Endothelial cell of umbilical vein (primary cell): ENCODE data around the gene DLEC1. TPM values are rescaled to one million over a fixed set of nuclear protein-coding genes. Genes with fewer than 3 reads are reported as not detected.
A peak's percentile ranks its signal among the peaks of the same experiment; 100 is the strongest.

Experiments used
- BruUV-seq: library from RNA; stranded (reverse); fragments of 400-500 nt; replicated peaks from 2 replicates; lab custom pipeline; 2021; lab: Mats Ljungman, UMichigan
- CTCF ChIA-PET: fragments of 300-600, 350-600 bp; sonication (Branson Sonifier 250); formaldehyde crosslinking; loops from one replicate; lab custom pipeline; 2021; ENCODE audit warnings: antibody characterized with exemption, inconsistent platforms; lab: Charles Lee
- POLR2A ChIA-PET: fragments of 300-600, 350-600 bp; sonication (Branson Sonifier 250); formaldehyde crosslinking; loops from one replicate; lab custom pipeline; 2021; ENCODE audit warnings: antibody characterized with exemption, inconsistent platforms; lab: Charles Lee
- DNase-seq: peaks from one replicate; pipeline ENCODE4 v3.0.0-alpha.2; 2011; ENCODE audit warnings: low read depth, low spot score
- FAIRE-seq: peaks from 2 replicates; lab custom pipeline; 2011; peaks lifted over from hg19 to GRCh38; lab: Jason Lieb, UNC
- H2AFZ ChIP-seq: 2 replicates; pipeline ENCODE4 v1.6.0; 2012; ENCODE audit warnings: low read depth, low read length, control low read depth, inconsistent platforms
- H3K27ac ChIP-seq: 2 replicates; pipeline ENCODE4 v1.5.1; 2011; ENCODE audit warnings: low read depth, mild to moderate bottlenecking, control low read depth, low read length, moderate library complexity; ENCODE audit not compliant: insufficient read depth
- H3K27me3 ChIP-seq, 2 experiments: 2 replicates each; pipeline versions ENCODE4 v1.6.0 to v1.6.1; 2011; ENCODE audit warnings: low read length in 2 of 2, mixed read lengths in 1 of 2; ENCODE audit not compliant: control insufficient read depth in 2 of 2, insufficient read depth in 2 of 2
- H3K36me3 ChIP-seq, 2 experiments: 2 replicates in 1 of 2; 3 replicates in 1 of 2; pipeline ENCODE4 v1.5.1; 2011; ENCODE audit warnings: low read length in 2 of 2, mild to moderate bottlenecking in 1 of 2, moderate library complexity in 1 of 2; ENCODE audit not compliant: control insufficient read depth in 2 of 2, insufficient read depth in 2 of 2; ENCODE audit errors: extremely low read depth in 1 of 2
- H3K4me1 ChIP-seq: 3 replicates; pipeline ENCODE4 v1.5.1; 2011; ENCODE audit warnings: mild to moderate bottlenecking, low read length; ENCODE audit not compliant: control insufficient read depth, insufficient read depth; ENCODE audit errors: extremely low read depth
- H3K4me2 ChIP-seq: 2 replicates; pipeline ENCODE4 v1.6.1; 2011; ENCODE audit warnings: low read length, control low read depth, mixed read lengths; ENCODE audit not compliant: insufficient read depth
- H3K4me3 ChIP-seq, 3 experiments: fragments of 200-600 bp in 1 of 3; sonication (generic), shearing (Covaris generic) in 1 of 3; replicated peaks in 1 of 3; 2 replicates each; pipeline ENCODE4 v1.5.1; 2011 to 2016; ENCODE audit warnings: control low read depth in 3 of 3, low read length in 3 of 3, mild to moderate bottlenecking in 2 of 3, inconsistent platforms in 1 of 3, low read depth in 1 of 3, moderate library complexity in 1 of 3; ENCODE audit not compliant: insufficient read depth in 1 of 3
- H3K79me2 ChIP-seq: 2 replicates; pipeline ENCODE4 v1.6.0; 2012; ENCODE audit warnings: low read length, inconsistent platforms; ENCODE audit not compliant: control insufficient read depth, insufficient read depth
- H3K9ac ChIP-seq: replicated peaks from 2 replicates; pipeline ENCODE3; 2011; ENCODE audit warnings: low read length, control low read depth; ENCODE audit not compliant: insufficient read depth; ENCODE audit errors: extremely low read depth
- H3K9me1 ChIP-seq: replicated peaks from 3 replicates; pipeline ENCODE4 v1.6.0; 2011; ENCODE audit warnings: mild to moderate bottlenecking, low read length; ENCODE audit not compliant: control insufficient read depth, insufficient read depth; ENCODE audit errors: extremely low read depth
- H3K9me3 ChIP-seq: replicated peaks from 2 replicates; pipeline ENCODE4 v1.5.1; 2012; ENCODE audit warnings: low read length, inconsistent platforms; ENCODE audit not compliant: control insufficient read depth, insufficient read depth
- H4K20me1 ChIP-seq: replicated peaks from 2 replicates; pipeline ENCODE3; 2011; ENCODE audit warnings: mild to moderate bottlenecking, low read length; ENCODE audit not compliant: control insufficient read depth, insufficient read depth; ENCODE audit errors: extremely low read depth
- GATA2 ChIP-seq: IDR thresholded peaks from 2 replicates; pipeline ENCODE4 v1.7.0; 2011; ENCODE audit warnings: low read depth, mild to moderate bottlenecking, moderate library complexity, mixed read lengths, low read length; ENCODE audit not compliant: insufficient read length, insufficient read depth
- JUN ChIP-seq: IDR thresholded peaks from 2 replicates; pipeline ENCODE4 v1.6.1; 2011; ENCODE audit warnings: borderline replicate concordance, low read depth; ENCODE audit not compliant: insufficient read length, insufficient read depth
- POLR2A ChIP-seq: IDR thresholded peaks from 2 replicates; pipeline ENCODE4 v1.6.1; 2012; ENCODE audit warnings: low read depth, mild to moderate bottlenecking, control low read depth, low read length
- POLR2AphosphoS5 ChIP-seq: IDR thresholded peaks from 2 replicates; pipeline ENCODE4 v1.6.1; 2012; ENCODE audit warnings: low read depth, mild to moderate bottlenecking, control low read depth, low read length, moderate library complexity; ENCODE audit not compliant: insufficient read depth
- dilution Hi-C: fragments of 300-500 bp; cut with MboI; formaldehyde crosslinking; loops from one replicate; pipeline ENCODE4 v1.15.0; 2019; ENCODE audit warnings: low sequenced_read_pairs; ENCODE audit not compliant: extremely low pct_ligation_motif_present
- intact Hi-C: fragments of 100-400 bp; cut with micrococcal nuclease; formaldehyde crosslinking; loops from one replicate; pipeline ENCODE4 v1.10.0; 2022
- polyA plus RNA-seq, 4 experiments: library from polyadenylated mRNA; depleted of rRNA in 3 of 4; stranded (reverse) in 3 of 4; unstranded in 1 of 4; fragments of >200 nt; gene quantifications; 2 replicates each; pipeline versions ENCODE4 v1.2.1 to v1.2.3, GENCODE V29; 2011 to 2012; ENCODE audit warnings: missing spikeins in 1 of 4
- total RNA-seq: library from RNA; stranded (reverse); gene quantifications from 2 replicates; pipeline ENCODE4 v1.2.3, GENCODE V29; 2021
- TF ChIP-seq, protein P1 (sequence below): IDR thresholded peaks from 2 replicates; pipeline ENCODE4 v1.6.1; 2011; ENCODE audit not compliant: insufficient read depth, insufficient read length

Gene DLEC1
- total and polyA plus RNA-seq, 2 donors (not counting 3 experiments of a cell fraction or from before 2014, with no cell fraction given): not detected

DNA sequence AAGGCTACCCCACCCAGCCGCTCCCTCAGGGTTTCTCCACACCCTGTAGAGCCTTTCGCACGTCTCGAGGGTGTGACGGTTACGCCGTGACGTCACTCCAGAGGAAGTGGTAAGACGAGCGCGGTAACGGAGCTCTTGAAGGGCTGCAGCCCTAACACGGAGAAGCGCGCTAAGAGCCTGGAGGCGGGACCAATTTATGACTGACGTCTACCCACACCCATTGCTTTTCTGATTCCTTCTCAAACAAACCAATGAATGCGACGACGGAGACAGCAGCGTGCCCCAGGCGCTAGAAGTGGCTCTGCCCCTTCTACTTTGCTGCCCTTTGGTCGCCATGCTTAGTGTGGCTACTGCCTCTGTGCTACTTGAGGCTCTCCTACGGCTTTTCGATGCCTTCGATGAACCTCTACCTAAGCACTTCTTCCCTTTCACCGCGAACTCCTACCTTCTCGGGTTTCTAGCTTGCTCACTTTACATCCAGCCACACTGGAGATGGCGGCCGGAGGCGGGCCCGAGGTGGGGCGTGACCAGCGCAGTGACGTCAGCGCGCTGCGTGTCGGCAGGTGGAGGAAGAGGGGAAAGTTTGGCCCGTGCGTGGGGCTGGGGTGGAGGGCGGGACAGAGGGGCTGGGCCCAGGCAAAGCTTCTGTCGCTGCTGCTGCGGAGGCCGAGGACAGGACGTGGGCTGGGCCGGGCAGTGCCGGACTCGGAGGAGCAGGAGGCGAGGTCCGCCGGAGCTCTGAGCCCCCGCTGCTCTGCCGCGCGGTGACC, 126.1 kb downstream of the DLEC1 start, which contains the start of gene OXSR1:
Gene OXSR1 (plus strand): TSS at position 586 of the 770 bp plus-strand sequence. CDS start 340 bp downstream, outside the sequence.
- dilution Hi-C loops (no loop called here), intact Hi-C loops (loop anchor here (1.0 kb wide), 2 partner anchors 28 to 181 kb away; partner anchors contain the start of genes ACAA1 and XYLB)
- DNase-seq (peak; percentile 100), FAIRE-seq (peak; percentile 98)
- Histone ChIP-seq H3K36me3 (no peaks in the 10 kb centered on the region), H4K20me1 (no peaks in the 10 kb centered on the region), H3K27ac (peak within 1 kb of the TSS; percentile 81), H3K9me1 (no peaks in the 10 kb centered on the region), H3K9me3 (no peaks in the 10 kb centered on the region), H3K27me3 (no peaks in the 10 kb centered on the region), H3K9ac (peak within 1 kb of the TSS; percentile 74), H3K79me2 (peaks cover 38% of the 10 kb centered on the region), H3K4me3 (peak within 1 kb of the TSS; percentile 62 to 88 (median 86)), H3K4me1 (peaks cover 4% of the 10 kb centered on the region), H2AFZ (peak within 1 kb of the TSS; percentile 72), H3K4me2 (peak within 1 kb of the TSS; percentile 86)
- no TSS peak for BruUV-seq
- TF ChIP-seq POLR2AphosphoS5 (peak; percentile 75), GATA2 (no peak), JUN (peak; percentile 41), POLR2A (peak; percentile 85)
- TF ChIP-seq, protein P1, sequence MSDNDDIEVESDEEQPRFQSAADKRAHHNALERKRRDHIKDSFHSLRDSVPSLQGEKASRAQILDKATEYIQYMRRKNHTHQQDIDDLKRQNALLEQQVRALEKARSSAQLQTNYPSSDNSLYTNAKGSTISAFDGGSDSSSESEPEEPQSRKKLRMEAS: peak; percentile 26
- CTCF ChIA-PET: interaction anchor here (0.8 to 5.7 kb wide), 14 partner anchors 12 to 490 kb away, joined by 3 to 43 read pairs (median 4); partner anchors contain the start of genes ACAA1, EXOG, MYD88 and XYLB
- POLR2A ChIA-PET: interaction anchor here (0.9 to 1.9 kb wide), 7 partner anchors 11 to 83 kb away, joined by 3 to 22 read pairs (median 3); partner anchors contain the start of gene ACAA1
